Camera-type eye (tissue), 1 donor: ENCODE results near the gene PPARD. TPM values are rescaled to one million over a fixed set of nuclear protein-coding genes. Genes with fewer than 3 reads are reported as not detected.

ENCODE experiments used
- total RNA-seq: library from RNA; depleted of rRNA; stranded (reverse); fragments of >200 nt; gene quantifications from one replicate; pipeline ENCODE4 v1.2.3, GENCODE V29; 2014

Gene PPARD
- 9.4 TPM for total RNA-seq

GRCh38 chr6:35342258-35343091 is at the start of gene PPARD:
Gene PPARD, plus strand, starts transcription at chr6:35342558. Its CDS starts 68,530 bp downstream, at chr6:35411088.

GRCh38 chr6:35297601-35298481 is 44.5 kb upstream of the PPARD start, which contains the start of gene DEF6:
Gene DEF6, plus strand, starts transcription at chr6:35297818. Its CDS starts 39 bp downstream, at chr6:35297857.

GRCh38 chr6:35452183-35453090 is 110.1 kb downstream of the PPARD start, which contains the start of gene FANCE:
Gene FANCE, plus strand, starts transcription at chr6:35452338. Its CDS starts 208 bp downstream, at chr6:35452546.

GRCh38 chr6:35468181-35468979 is 126.0 kb downstream of the PPARD start, which contains the start of gene RPL10A:
Gene RPL10A, plus strand, starts transcription at chr6:35468401. Its CDS starts 34 bp downstream, at chr6:35468435.

Other genes starting within 250 kb of the PPARD start
- gene TCP11, start 201.2 kb upstream of the PPARD start, total RNA-seq, result 0.99 TPM
- gene SCUBE3, start 128.6 kb upstream of the PPARD start, total RNA-seq, result 10.0 TPM
- gene ZNF76, start 82.8 kb upstream of the PPARD start, total RNA-seq, result 34.7 TPM
- gene DEF6, start 44.7 kb upstream of the PPARD start, total RNA-seq, result 7.1 TPM
- 9.3 TPM for gene FANCE, start 109.8 kb downstream of the PPARD start, total RNA-seq
- 925 TPM for gene RPL10A, start 125.8 kb downstream of the PPARD start, total RNA-seq
- 11.1 TPM for gene TEAD3, start 154.5 kb downstream of the PPARD start, total RNA-seq
- 78.5 TPM for gene TULP1, start 170.3 kb downstream of the PPARD start, total RNA-seq